CD4-positive, alpha-beta T cell treated with Interleukin-4 for 4 hours (primary cell): ENCODE data around the gene RPL13.

Experiments used
- DNase-seq: peaks from one replicate; pipeline ENCODE4 v3.0.0-alpha.2; 2020

The RPL13 gene

GRCh38 chr16:89600427-89600826 is 39.9 kb downstream of the RPL13 start:
- no peak for DNase-seq

DNA sequence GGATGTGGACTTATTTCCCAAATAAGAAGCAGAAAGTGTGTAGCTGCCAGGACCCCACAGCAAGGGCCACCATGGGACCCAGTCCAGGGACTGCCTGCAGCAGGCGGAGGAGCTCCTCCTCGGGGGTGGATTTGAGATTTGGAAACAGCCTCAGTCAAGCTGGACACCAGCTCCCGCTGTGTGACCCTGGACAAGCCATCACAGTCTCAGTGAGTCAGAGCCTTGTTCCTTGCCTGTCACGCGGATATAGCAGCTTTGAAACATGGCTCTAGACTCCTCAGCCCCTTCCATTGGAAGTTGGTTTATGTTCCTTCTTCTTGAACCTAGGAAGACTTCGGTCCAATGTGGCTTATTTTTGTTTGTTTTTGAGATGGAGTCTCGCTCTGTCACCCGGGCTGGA is 40.5 kb downstream of the RPL13 start:
- DNase-seq, result no peak

GRCh38 chr16:89601906-89602272 is 41.4 kb downstream of the RPL13 start:
- no peak for DNase-seq

- peak; percentile 61 for DNase-seq
Measured at GRCh38 chr16:89602273-89602951, 41.9 kb downstream of the RPL13 start.

DNA sequence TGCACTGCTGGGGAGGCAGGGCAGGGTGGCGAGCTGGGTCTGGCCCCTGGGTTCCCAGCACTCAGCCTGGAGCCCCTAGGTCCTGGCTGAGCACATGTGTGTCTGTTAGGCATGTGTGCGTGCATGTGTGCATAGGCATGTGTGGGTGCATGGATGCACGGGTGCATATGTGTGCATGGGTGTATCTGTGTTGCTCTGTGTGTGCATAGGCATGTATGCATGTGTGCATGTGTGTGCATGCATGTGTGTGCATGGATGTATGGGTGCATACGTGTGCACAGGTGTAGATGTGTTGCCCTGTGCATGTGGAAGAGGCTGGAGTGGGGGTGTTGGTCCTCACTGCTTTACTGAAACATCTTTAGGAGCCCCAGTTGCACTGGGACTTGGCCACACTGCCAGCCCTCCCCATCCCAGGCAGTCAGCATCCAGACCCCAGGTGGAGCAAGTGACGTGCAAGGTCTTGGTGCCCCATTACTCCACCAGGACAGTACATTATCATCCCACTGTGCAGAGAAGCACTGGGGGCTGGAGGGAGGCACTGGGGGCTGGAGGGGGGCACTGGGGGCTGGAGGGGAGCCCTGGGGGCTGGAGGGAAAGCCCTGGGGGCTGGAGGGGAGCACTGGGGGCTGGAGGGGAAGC is 42.6 kb downstream of the RPL13 start:
- DNase-seq, result no peak

- no peak for DNase-seq
Measured at GRCh38 chr16:89604764-89605163, 44.3 kb downstream of the RPL13 start.

DNA sequence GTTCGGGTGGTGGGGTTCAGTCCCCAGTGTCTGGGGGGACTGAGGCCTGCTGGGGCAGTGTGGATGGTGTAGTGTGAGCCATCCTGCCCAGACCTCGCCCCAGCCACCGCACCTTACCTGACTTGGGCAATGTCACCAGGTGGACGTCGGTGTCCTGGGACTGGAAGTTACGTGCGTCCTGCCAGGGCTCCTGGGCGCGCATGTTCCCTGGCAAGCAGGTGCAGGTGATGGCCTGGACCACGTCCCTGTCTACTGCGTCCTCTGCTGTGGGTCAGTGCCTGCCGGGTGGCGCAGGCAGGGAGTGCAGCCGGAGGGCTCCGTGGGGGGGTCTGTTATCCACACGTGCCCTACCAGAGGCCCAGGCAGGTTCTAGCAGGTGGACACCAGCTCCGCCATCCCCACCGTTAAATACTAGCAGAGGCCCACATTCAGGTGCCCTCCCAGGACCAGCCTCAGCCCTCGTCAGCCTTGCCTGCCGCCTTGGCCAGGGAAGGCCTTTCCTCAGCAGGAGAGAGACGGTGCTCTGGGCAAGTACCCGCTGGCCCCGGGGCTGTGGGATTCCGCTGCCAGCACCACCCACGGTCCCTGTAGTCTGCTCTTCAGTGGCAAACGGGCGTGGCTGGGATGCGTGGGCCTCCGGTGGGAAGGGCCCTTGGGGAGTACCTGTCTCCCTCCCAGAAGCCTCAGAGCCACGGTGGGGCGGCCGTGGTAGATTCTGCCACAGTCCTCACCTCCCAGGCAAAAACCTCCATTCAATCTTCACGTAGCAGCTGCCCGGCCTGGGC is 44.9 kb downstream of the RPL13 start:
- DNase-seq, result no peak

- DNase-seq, result no peak
Measured at GRCh38 chr16:89606006-89606405, 45.5 kb downstream of the RPL13 start.

GRCh38 chr16:89607453-89607852 is 47.0 kb downstream of the RPL13 start:
- no peak for DNase-seq

GRCh38 chr16:89607937-89608740 is 47.7 kb downstream of the RPL13 start:
- DNase-seq, result no peak

- no peak for DNase-seq
Measured at GRCh38 chr16:89610108-89610453, 49.6 kb downstream of the RPL13 start.

- DNase-seq, result no peak
Measured at GRCh38 chr16:89612415-89613166, 52.1 kb downstream of the RPL13 start.

DNA sequence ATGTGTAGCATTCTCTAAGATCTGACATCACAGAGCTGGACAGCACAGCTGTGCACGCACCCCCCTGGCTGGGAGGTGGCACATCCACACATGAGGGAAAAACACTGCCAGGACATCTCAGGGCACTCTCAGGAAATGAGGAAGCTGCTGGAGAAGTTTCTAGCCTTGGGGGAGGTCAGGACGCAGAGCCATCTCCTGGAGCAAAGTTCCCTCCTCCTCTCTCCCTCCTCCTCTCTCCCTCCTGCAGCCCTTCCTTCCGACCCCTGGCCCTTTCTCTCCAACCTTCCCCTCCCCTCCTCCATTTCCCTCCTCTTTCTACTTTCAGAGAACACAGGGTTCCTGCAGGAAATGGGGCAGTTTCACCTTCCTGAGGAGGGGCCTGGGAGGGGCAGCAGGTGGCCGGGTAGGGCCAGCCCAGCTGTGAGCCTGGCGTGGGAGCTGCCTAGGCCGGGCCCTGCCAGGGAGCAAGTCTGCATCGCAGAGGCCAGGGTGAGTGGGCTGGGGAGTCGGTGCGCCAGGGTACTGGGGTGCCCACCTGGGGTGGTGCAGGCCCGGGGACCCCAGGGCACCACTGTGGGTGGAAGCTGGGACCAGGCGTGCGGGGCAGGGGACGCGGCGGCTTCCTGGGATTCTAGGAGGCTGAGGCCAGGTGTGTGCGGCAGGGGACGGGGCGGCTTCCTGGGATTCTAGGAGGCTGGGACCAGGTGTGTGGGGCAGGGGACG is 52.9 kb downstream of the RPL13 start, which contains the start of gene DPEP1:
Gene DPEP1, plus strand, starts transcription at position 412 of the 723 bp plus-strand sequence. CDS start 16,769 bp downstream, outside the sequence.
- no peak for DNase-seq

GRCh38 chr16:89613954-89614459 is 53.5 kb downstream of the RPL13 start:
- no peak for DNase-seq
